ENCODE data around the gene MPHOSPH10.

GRCh38 chr2:71166812-71167211, 36.4 kb downstream of the MPHOSPH10 start:
- no peak for TF ChIP-seq CTCF (conservative IDR thresholded peaks at IDR 0.05; ENCODE audit: low read depth, low read length)
- TF ChIP-seq RAD21 (IDR thresholded peaks at IDR 0.05; ENCODE audit: low read length) = no peak
- no peak for TF ChIP-seq POLR2A (IDR thresholded peaks at IDR 0.05; ENCODE audit: low read depth, low read length)
- TF ChIP-seq, protein P1, sequence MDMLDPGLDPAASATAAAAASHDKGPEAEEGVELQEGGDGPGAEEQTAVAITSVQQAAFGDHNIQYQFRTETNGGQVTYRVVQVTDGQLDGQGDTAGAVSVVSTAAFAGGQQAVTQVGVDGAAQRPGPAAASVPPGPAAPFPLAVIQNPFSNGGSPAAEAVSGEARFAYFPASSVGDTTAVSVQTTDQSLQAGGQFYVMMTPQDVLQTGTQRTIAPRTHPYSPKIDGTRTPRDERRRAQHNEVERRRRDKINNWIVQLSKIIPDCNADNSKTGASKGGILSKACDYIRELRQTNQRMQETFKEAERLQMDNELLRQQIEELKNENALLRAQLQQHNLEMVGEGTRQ (IDR thresholded peaks at IDR 0.05; ENCODE audit: low read depth, low read length) = no peak
- TF ChIP-seq RFX5 (IDR thresholded peaks at IDR 0.05; ENCODE audit: low read depth, low read length) = no peak
- TF ChIP-seq CEBPB (IDR thresholded peaks at IDR 0.05; ENCODE audit: low read depth, low read length) = no peak
- no peak for TF ChIP-seq MXI1 (IDR thresholded peaks at IDR 0.05; ENCODE audit: borderline replicate concordance, low read depth, low read length)
